AG04450 (cell line): ENCODE data around the gene HS6ST2. TPM values are rescaled to one million over a fixed set of nuclear protein-coding genes. Genes with fewer than 3 reads are reported as not detected.

Experiments used
- CTCF ChIA-PET: fragments of 300-600, 350-600 bp; formaldehyde crosslinking; extraction: SDS; loops from one replicate; lab custom pipeline; 2022; ENCODE audit warnings: antibody characterized with exemption, inconsistent platforms; lab: Charles Lee
- POLR2A ChIA-PET: fragments of 350-600 bp; formaldehyde crosslinking; extraction: SDS; loops from one replicate; lab custom pipeline; 2021; ENCODE audit warnings: antibody characterized with exemption, inconsistent platforms; lab: Yijun Ruan, JAX
- DNase-seq: peaks from one replicate; pipeline ENCODE4 v3.0.0-alpha.2; 2011; ENCODE audit warnings: low read depth, low spot score
- H3K27ac ChIP-seq: one replicate; pipeline ENCODE4 v1.5.1; 2012; ENCODE audit warnings: low read depth, low read length, control low read depth
- H3K27me3 ChIP-seq: one replicate; pipeline ENCODE4 v1.6.0; 2012; ENCODE audit warnings: low read length; ENCODE audit not compliant: control insufficient read depth, insufficient read depth
- H3K4me3 ChIP-seq: 2 replicates; pipeline ENCODE4 v1.5.1; 2011; ENCODE audit warnings: mild to moderate bottlenecking, low read depth, low read length, control low read depth
- H3K9me3 ChIP-seq: 2 replicates; pipeline ENCODE4 v1.5.1; 2012; ENCODE audit warnings: low read length; ENCODE audit not compliant: control insufficient read depth, insufficient read depth
- CTCF ChIP-seq: IDR thresholded peaks from 2 replicates; pipeline ENCODE4 v1.5.1; 2011; ENCODE audit warnings: low read depth, low read length, control low read depth, inconsistent platforms
- polyA plus RNA-seq: library from polyadenylated mRNA; depleted of rRNA; stranded (reverse); fragments of >200 nt; gene quantifications from 2 replicates; pipeline ENCODE4 v1.2.3, GENCODE V29; 2011

Gene HS6ST2
- polyA plus RNA-seq, 1 experiment: not detected

- POLR2A ChIA-PET: no interaction called here
- no peak overlapping the region for H3K27ac ChIP-seq
- no peaks in the 10 kb centered on the region for H3K27me3 ChIP-seq
- CTCF ChIA-PET: no interaction called here
- no peak for DNase-seq
- no peaks in the 10 kb centered on the region for H3K9me3 ChIP-seq
- no peak for TF ChIP-seq CTCF
- no peak overlapping the region for H3K4me3 ChIP-seq
These were observed 207.3 kb downstream of the HS6ST2 start for GRCh38 chrX:132751063-132751690.

- Histone ChIP-seq H3K4me3 (no peak overlapping the region), H3K9me3 (no peaks in the 10 kb centered on the region), H3K27ac (no peak overlapping the region), H3K27me3 (no peaks in the 10 kb centered on the region)
- no peak for TF ChIP-seq CTCF
- ChIA-PET POLR2A (no interaction called here), CTCF (no interaction called here)
- DNase-seq: no peak
These were observed 207.9 kb downstream of the HS6ST2 start for GRCh38 chrX:132750331-132751062.

- TF ChIP-seq CTCF: no peak
- Histone ChIP-seq H3K4me3 (no peak overlapping the region), H3K27me3 (no peaks in the 10 kb centered on the region), H3K9me3 (no peaks in the 10 kb centered on the region), H3K27ac (no peak overlapping the region)
- POLR2A ChIA-PET: no interaction called here
- no peak for DNase-seq
- CTCF ChIA-PET: no interaction called here
These were observed 209.0 kb downstream of the HS6ST2 start for GRCh38 chrX:132749406-132749805.

- Histone ChIP-seq H3K9me3 (no peaks in the 10 kb centered on the region), H3K27me3 (no peaks in the 10 kb centered on the region), H3K4me3 (no peak overlapping the region), H3K27ac (no peak overlapping the region)
- DNase-seq: no peak
- POLR2A ChIA-PET: no interaction called here
- CTCF ChIA-PET: no interaction called here
- no peak for TF ChIP-seq CTCF
These were observed 209.5 kb downstream of the HS6ST2 start for GRCh38 chrX:132748909-132749308.

- POLR2A ChIA-PET: no interaction called here
- no peak for TF ChIP-seq CTCF
- CTCF ChIA-PET: no interaction called here
- H3K4me3 ChIP-seq: no peak overlapping the region
- H3K27me3 ChIP-seq: no peaks in the 10 kb centered on the region
- no peaks in the 10 kb centered on the region for H3K9me3 ChIP-seq
- H3K27ac ChIP-seq: no peak overlapping the region
- no peak for DNase-seq
These were observed 210.2 kb downstream of the HS6ST2 start for GRCh38 chrX:132748268-132748667.
